Ramos (cell line): ENCODE data around the gene IRAK1.

Experiments
- in situ Hi-C: fragments of 300-500 bp; cut with MboI; formaldehyde crosslinking; loops from one replicate; pipeline ENCODE4 v1.14.3; 2022; ENCODE audit warnings: low sequenced_read_pairs; ENCODE audit not compliant: unreplicated experiment

The IRAK1 gene

GRCh38 chrX:153973127-153974002, 46.3 kb downstream of the IRAK1 start:
- in situ Hi-C loops = no loop called here

DNA sequence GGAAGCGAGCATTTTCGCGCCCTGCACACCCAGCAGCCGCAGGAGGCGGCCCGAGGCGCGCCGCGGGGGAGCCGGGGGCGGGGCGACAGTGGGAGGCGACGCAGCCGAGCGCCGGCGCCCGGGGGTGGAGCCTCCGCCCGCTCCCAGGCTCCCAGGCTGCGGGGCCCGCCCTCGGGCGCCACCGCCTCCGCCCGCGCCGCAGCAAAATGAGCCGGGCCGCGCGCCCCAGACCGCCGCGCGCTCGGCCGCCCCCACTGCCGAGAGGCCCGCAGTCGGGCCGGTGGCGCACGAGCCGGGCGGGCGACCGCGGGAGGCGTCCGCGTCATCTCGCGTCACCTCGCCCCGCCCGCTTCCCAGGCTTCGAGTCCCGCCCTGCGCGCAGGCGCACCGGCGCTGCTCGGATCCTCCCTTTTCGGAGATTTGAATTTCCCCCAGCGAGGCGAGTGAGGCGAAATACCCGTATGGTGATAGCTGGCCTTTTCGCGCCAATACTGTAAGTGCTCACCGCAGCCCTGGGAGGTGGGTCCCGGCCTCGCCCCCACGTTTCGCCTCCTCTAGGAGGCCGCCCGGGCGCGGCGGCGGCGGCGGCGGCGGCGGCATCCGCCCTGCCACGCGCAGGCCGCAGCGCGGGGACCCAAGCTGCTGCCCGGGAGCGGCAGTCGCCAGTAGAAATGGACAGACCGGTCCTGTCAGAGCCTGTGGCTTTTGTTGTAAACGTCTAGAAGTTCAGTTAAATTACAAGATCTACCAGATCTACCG, 47.2 kb downstream of the IRAK1 start, which contains the start of gene TMEM187:
TMEM187 (plus strand) TSS at position 387 of the 759 bp plus-strand sequence. CDS start 9,309 bp downstream, outside the sequence.
- in situ Hi-C loops = no loop called here

GRCh38 chrX:153971450-153972367, 48.0 kb downstream of the IRAK1 start, which contains the start of gene HCFC1:
HCFC1 (minus strand) TSS chrX:153971818; CDS start chrX:153970840, 978 bp downstream.
- in situ Hi-C loops = no loop called here

DNA sequence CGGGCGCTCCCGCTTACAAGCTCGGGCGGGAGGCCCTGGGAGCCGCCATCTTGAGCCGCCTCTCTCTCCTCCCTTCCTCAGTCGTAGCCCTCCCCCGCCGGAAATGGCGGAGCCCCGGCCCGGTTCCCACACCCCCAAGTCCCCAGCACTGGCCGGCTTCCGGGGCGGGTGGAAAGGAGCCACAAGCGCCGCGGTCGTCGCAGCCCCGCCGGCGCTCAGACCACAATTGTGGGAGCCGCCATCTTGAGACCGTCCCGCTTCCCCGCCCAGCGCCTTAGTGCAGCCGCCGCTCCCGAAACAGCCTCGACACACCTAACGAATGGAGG, 48.6 kb downstream of the IRAK1 start:
- in situ Hi-C loops = no loop called here

DNA sequence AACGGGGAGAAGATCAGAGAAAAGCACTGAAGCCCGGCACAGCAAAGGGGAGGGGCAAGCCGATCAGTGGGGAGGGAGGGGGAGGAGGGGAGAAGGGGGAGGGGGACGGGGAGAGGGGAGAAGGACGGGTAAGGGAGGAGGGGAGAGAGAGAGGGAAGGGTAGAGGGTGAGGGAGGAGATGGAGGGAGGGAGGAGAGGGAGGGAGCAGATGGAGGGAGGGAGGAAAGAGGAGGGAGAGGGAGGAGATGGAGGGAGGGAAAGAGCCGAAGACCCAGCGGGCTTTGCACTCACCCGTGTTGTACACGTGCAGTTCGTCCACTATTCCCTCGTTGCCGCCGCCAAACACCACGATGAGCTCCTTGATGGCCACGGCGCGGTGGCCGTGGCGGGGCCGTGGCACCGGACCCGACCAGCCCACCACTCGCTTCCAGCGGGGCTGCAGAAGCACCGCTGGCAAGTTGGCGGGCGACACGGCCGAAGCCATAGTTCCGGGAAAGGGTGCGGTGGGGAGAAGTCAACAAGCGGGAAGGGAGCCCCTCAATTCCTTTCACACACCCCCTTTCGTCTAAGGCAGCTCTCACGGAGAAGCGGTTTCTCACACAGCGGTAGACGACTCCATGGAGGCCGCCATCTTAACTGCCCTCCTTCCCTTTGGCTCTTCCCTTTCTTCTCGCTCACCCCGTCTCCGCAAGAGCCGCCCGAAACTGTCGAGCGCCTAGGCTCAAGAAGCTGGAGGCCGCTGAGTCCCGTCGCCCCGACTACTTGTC, 49.2 kb downstream of the IRAK1 start:
- in situ Hi-C loops = no loop called here

- in situ Hi-C loops = no loop called here
These were observed 49.8 kb downstream of the IRAK1 start for GRCh38 chrX:153969904-153970356.

DNA sequence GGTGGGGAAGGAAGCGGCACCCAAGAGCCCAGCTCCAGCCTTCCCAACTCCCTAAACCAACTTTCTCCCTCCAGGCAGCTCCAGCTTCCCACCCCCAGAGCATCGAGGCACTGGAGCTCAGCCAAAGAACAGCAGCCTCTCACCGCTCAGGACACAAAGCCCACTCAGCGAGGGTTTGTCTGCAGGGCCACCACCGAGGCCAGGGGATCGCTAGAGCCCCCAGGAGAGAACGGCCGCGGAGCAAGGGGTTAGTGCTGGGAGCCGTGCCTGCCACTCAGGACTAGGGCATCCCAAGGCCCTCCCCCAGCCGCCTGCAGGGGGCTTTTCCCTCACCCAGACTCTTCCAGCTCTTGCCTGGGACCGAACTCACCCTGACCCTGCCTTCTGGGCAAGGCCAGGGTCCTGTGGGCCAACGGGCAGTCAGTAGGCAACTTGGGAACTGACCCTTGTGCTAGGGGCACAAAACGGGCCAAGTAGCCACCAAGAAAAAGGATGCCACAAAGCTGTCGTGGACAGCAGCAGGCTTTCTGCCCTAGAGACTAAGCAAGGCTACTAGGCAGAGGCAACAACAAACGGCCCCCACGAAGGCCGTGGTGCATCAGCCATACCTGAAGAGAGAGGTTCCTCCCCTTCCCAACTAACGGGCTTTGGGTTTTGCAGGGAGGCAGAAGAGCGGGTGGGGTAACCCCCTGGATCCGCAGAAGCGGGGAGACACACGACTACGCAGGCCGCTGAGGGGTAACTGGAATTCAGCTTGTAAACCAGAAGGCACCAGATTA, 50.4 kb downstream of the IRAK1 start:
- in situ Hi-C loops = no loop called here

DNA sequence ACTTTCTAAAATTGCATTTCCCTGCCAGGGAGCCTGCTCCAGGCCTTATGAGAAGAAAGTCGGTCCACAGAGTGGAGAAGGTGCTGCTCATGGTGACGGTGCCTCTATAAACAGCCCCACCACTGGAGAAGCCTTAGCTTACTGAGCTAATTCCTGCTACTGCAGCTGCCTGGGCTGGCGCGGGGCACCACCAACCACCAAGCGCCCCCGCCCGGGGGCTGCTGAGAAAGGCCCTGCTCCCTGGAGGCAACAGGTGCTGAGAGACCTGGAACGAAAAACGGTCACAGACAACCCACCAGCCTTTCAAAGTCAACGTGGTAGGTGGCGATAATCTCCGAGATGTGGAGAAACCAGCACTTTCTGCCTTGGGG, 51.0 kb downstream of the IRAK1 start:
- in situ Hi-C loops = no loop called here

DNA sequence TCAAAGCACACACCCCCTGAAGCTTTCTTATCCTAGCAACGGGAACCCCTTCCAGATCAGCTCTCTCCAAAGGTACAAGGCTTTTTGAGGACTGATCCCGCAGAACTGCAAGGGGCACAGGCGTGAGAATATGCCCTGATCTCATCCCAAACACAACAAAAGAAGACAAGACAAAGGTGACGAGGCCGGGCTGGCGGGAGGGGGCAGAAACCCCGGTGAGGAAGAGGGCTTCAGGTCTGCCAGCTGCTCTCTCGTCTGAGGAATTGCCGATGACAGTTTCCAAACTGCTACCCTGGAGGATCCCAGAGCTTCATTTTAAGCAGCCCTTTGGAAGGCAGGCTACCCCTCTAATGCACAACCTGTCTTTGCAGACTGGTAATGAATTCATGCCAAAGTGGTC, 51.4 kb downstream of the IRAK1 start:
- in situ Hi-C loops = no loop called here

- in situ Hi-C loops = no loop called here
These were observed 52.0 kb downstream of the IRAK1 start for GRCh38 chrX:153967536-153968224.

DNA sequence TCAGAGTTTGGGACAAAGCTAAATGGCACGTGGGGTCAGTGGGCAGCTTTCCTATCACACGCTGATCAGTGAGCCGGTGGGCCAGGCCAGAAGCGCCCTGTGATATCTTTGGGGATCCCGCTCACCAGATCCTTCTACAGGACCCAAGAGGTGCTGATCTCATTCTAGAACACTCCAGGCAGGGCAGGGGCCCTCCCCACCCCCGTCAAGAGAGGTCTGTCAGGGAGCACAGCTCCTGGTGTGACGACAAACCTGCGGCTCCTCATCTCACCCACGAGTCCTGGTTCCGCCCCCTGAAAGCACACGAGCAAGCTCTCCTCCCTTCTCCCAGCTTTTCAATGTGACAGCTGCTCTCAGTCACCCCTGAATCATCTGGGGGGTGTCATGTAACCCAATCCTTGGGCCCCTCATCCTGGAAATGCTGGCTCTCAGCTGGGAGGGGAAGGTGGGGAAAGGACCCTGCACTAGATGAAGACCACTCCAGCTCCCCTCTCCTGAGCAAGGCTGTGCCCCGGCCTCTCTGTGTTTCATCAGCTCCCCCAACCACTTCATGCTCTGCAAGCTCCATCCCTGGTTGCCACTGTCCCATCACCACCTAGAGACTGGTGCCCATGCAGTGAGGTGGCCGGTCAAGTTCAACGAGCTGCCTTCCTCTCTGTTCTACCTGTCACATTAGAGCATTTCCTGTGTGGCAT, 52.7 kb downstream of the IRAK1 start:
- in situ Hi-C loops = no loop called here

DNA sequence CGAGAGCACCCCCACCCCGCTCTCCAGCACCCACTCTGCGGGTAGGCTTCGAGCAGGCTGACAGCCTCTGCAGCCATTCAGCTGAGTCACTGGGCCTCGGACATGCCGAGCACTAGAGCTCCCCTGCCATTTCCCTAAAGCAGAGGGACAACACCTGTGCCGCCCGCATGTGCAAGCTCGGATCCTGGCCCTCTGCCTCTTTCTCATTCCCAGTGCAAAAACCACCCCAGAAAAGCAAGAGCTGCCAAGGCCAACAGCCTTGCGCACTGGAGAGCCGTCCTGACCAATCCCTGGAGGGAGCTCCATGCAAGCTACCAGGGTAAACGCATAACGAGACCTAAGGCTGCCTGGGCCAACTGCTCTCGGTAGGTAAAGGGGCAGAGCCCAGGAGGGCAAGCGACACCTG, 53.4 kb downstream of the IRAK1 start:
- in situ Hi-C loops = no loop called here

DNA sequence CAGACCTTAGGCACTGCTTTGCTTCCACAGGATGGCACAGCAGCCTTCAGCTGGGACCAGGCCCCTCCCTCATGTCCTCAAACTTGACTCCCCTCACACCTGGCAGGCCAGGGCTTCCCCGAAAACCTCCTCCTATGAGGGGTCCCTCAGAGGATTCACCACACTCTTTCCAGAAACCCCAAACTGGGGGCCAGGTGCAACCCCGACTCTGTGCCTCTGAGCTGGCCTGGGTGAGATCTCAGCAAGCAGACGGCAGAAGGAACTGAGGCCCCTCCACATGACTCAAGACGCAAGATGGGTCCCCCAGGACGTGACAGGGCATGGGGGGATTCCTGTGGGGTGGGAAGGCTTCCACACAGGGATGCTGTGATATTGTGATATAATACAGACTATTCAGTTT, 54.3 kb downstream of the IRAK1 start:
- in situ Hi-C loops = no loop called here

DNA sequence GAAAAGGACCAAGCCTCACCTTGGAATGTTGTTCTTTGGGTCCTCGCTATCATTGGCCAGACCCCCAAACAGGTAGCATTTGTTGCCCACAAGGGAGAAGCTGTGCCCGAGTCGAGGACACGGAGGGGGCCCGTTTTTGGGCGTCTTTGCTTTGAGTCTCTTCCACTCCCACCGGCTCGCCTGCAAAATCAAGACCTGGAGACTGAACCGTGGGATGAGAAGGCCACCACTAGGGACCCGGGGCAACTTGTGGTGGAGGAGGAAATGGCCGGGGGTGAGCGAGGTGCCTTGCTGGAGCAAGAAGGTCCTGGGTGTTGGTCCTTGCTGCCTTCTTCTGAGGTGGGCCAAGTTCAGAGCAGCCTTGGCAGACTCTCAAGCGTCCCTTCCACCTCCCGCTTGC, 55.6 kb downstream of the IRAK1 start:
- in situ Hi-C loops = no loop called here

DNA sequence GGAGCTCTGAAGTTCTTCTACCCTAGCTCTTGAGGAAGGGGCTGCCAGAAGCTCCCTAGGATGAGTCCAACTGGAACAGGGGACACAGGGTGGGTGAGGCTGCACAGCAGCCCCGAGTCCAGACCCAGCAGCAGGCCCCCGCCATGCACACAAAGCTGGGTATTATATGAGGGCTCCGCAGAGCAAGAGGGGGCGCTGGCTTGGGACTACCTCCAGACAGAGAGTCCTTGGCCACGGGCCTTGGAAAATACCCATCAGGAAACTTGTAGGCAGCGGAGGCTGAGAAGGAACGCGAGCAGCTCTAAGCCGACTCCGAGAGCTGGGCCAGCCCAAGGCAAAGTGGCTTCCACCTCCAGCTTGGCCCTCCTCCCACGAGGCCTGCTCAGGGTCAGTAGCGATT, 56.2 kb downstream of the IRAK1 start:
- in situ Hi-C loops = no loop called here

DNA sequence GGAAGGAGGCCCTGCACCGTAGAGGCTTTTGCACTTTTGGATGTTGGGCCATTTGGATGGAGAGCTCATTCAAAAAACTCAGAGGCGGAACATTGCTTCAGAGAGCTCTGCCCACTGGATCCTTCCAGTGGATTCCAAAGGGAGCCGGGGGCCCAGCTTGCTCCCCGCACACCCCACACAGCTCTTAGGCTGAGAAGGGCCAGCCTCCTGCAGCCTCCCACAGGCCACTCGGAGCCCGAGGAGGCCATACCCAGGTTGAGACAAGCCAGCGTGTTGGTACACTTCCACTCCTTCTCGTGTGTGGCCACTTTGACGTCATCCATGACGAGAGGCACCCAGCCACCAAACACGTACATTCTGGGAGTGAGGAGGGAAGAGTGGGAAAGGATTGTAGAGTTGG, 58.4 kb downstream of the IRAK1 start:
- in situ Hi-C loops = no loop called here

GRCh38 chrX:153960786-153961185, 58.9 kb downstream of the IRAK1 start:
- in situ Hi-C loops = no loop called here
